DOHH2 (cell line): ENCODE results near the gene CNIH2.

Experiments used
- H3F3A ChIP-seq: fragments of 200-600 bp; sonication (generic), shearing (Covaris generic); 2 replicates; pipeline ENCODE4 v1.6.0; 2016; ENCODE audit warnings: antibody characterized with exemption, mild to moderate bottlenecking; ENCODE audit not compliant: control insufficient read depth, insufficient read depth
- H3K27ac ChIP-seq: fragments of 200-600 bp; sonication (generic); 2 replicates; pipeline ENCODE4 v1.5.1; 2014; ENCODE audit warnings: low read depth, mild to moderate bottlenecking, low read length, moderate library complexity
- H3K27me3 ChIP-seq: fragments of 200-600 bp; sonication (generic); 2 replicates; pipeline ENCODE4 v1.6.1; 2014; ENCODE audit warnings: mild to moderate bottlenecking, low read length, mixed read lengths; ENCODE audit not compliant: control insufficient read depth
- H3K36me3 ChIP-seq: fragments of 200-600 bp; sonication (generic); 2 replicates; pipeline ENCODE4 v1.6.1; 2014; ENCODE audit warnings: mild to moderate bottlenecking, low read length, moderate library complexity, mixed read lengths; ENCODE audit not compliant: control insufficient read depth
- H3K4me1 ChIP-seq: fragments of 200-600 bp; sonication (generic); 2 replicates; pipeline ENCODE4 v1.6.1; 2014; ENCODE audit warnings: mild to moderate bottlenecking, low read length, mixed read lengths; ENCODE audit not compliant: control insufficient read depth
- H3K4me2 ChIP-seq: fragments of 200-600 bp; sonication (generic); 2 replicates; pipeline ENCODE4 v1.6.0; 2014; ENCODE audit warnings: mild to moderate bottlenecking, low read length, moderate library complexity
- H3K4me3 ChIP-seq: fragments of 200-600 bp; sonication (generic); 2 replicates; pipeline ENCODE4 v1.5.1; 2014; ENCODE audit warnings: mild to moderate bottlenecking, low read length, mixed read lengths
- H3K79me2 ChIP-seq: fragments of 200-600 bp; sonication (generic); 2 replicates; pipeline ENCODE4 v1.6.1; 2014; ENCODE audit warnings: mild to moderate bottlenecking, low read length, mixed read lengths; ENCODE audit not compliant: control insufficient read depth
- H3K9me2 ChIP-seq: fragments of 200-600 bp; sonication (generic); replicated peaks from 2 replicates; pipeline ENCODE4 v1.6.1; 2014; ENCODE audit warnings: mild to moderate bottlenecking, low read length, mixed read lengths; ENCODE audit not compliant: control insufficient read depth
- H3K9me3 ChIP-seq: fragments of 200-600 bp; sonication (generic); 2 replicates; pipeline ENCODE4 v1.6.1; 2014; ENCODE audit warnings: antibody characterized with exemption, low read length, mixed read lengths; ENCODE audit not compliant: control insufficient read depth, insufficient read depth
- H4K20me1 ChIP-seq: fragments of 200-600 bp; sonication (generic); 2 replicates; pipeline ENCODE4 v1.6.0; 2014; ENCODE audit warnings: low read depth, mild to moderate bottlenecking, antibody characterized with exemption, low read length, moderate library complexity; ENCODE audit not compliant: control insufficient read depth, insufficient read depth
- CTCF ChIP-seq: fragments of 200-600 bp; sonication (generic); IDR thresholded peaks from one replicate; pipeline ENCODE4 v1.5.1; 2014; ENCODE audit warnings: antibody characterized with exemption, mild to moderate bottlenecking, low read depth, low read length; ENCODE audit not compliant: poor library complexity, severe bottlenecking
- EZH2phosphoT487 ChIP-seq: fragments of 200-600 bp; sonication (generic); IDR thresholded peaks from 2 replicates; pipeline ENCODE4 v1.6.1; 2017; ENCODE audit warnings: borderline replicate concordance, mild to moderate bottlenecking, antibody characterized with exemption, low read length, moderate library complexity, mixed read lengths

Gene CNIH2

GRCh38 chr11:66284526-66285078 lies 6.6 kb downstream of the CNIH2 start:
- Histone ChIP-seq H3K27me3 (no peaks in the 10 kb centered on the region), H3K4me2 (no peak overlapping the region), H3K36me3 (peaks cover 7% of the 10 kb centered on the region), H3K79me2 (peaks cover 17% of the 10 kb centered on the region), H4K20me1 (no peaks in the 10 kb centered on the region), H3K4me3 (no peak overlapping the region), H3K4me1 (peaks cover 34% of the 10 kb centered on the region), H3F3A (peaks cover 3% of the 10 kb centered on the region; the same call in 1 of the 2 replicates), H3K27ac (no peak overlapping the region), H3K9me3 (no peaks in the 10 kb centered on the region), H3K9me2 (no peaks in the 10 kb centered on the region)
- TF ChIP-seq CTCF (no peak), EZH2phosphoT487 (no peak)

- no peak overlapping the region for H3K27ac ChIP-seq
- H3K4me1 ChIP-seq: peaks cover 42% of the 10 kb centered on the region
- H3K36me3 ChIP-seq: peaks cover 7% of the 10 kb centered on the region
- H3K9me3 ChIP-seq: no peaks in the 10 kb centered on the region
- H3K9me2 ChIP-seq: no peaks in the 10 kb centered on the region
- peaks cover 17% of the 10 kb centered on the region for H3K79me2 ChIP-seq
- H3K4me3 ChIP-seq: no peak overlapping the region
- no peaks in the 10 kb centered on the region for H4K20me1 ChIP-seq
- peaks cover 3% of the 10 kb centered on the region; the same call in 1 of the 2 replicates for H3F3A ChIP-seq
- H3K27me3 ChIP-seq: no peaks in the 10 kb centered on the region
- no peak overlapping the region for H3K4me2 ChIP-seq
- TF ChIP-seq EZH2phosphoT487: no peak
- no peak for TF ChIP-seq CTCF
These were observed 7.4 kb downstream of the CNIH2 start for GRCh38 chr11:66285250-66285947.

GRCh38 chr11:66286699-66287098 lies 8.7 kb downstream of the CNIH2 start:
- peaks cover 2% of the 10 kb centered on the region; the same call in 1 of the 2 replicates for H3K27me3 ChIP-seq
- H3K79me2 ChIP-seq: peaks cover 17% of the 10 kb centered on the region
- TF ChIP-seq CTCF: no peak
- TF ChIP-seq EZH2phosphoT487: no peak
- H3K4me3 ChIP-seq: no peak overlapping the region
- H3K9me2 ChIP-seq: no peaks in the 10 kb centered on the region
- no peaks in the 10 kb centered on the region for H3F3A ChIP-seq
- H4K20me1 ChIP-seq: no peaks in the 10 kb centered on the region
- H3K36me3 ChIP-seq: peaks cover 7% of the 10 kb centered on the region
- peaks cover 40% of the 10 kb centered on the region for H3K4me1 ChIP-seq
- H3K9me3 ChIP-seq: no peaks in the 10 kb centered on the region
- no peak overlapping the region for H3K27ac ChIP-seq
- H3K4me2 ChIP-seq: no peak overlapping the region
